LHCN-M2 (cell line): ENCODE data around the gene KIF13A. TPM values are rescaled to one million over a fixed set of nuclear protein-coding genes. Genes with fewer than 3 reads are reported as not detected.
"Not testable (repeated sequence)": the region's sequence is repeated elsewhere in the genome, so short reads cannot be mapped to it uniquely, and the experiment has no call there.

ENCODE experiments used
- DNase-seq: peaks from one replicate; pipeline ENCODE4 v3.0.0-alpha.2; 2012; ENCODE audit warnings: low read depth
- total RNA-seq: library from RNA; depleted of rRNA; stranded (reverse); fragments of >200 nt; gene quantifications from 2 replicates; pipeline ENCODE4 v1.2.3, GENCODE V29; 2014

Gene KIF13A
- total RNA-seq, 1 experiment from 2014 or later = 37.4 TPM

- no peak for DNase-seq
Observed at GRCh38 chr6:17871189-17871519, 116.3 kb downstream of the KIF13A start.

GRCh38 chr6:17870300-17871188 lies 116.9 kb downstream of the KIF13A start:
- DNase-seq = no peak

DNA sequence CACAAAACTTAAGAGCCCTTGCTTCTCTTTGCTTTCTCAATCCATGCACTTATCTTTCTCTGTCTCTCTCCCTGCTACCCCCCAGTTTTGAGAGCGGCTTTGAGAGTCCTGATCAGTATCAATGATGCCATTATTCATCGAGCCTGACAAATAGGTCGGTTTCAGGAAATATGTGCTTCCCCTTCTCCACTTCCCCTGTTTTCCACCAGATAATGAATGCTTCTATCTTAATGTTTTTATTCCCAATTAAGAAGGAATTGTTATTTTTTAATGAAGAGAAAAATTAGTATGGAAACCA lies 117.7 kb downstream of the KIF13A start:
- no peak for DNase-seq

- peak; percentile 94 for DNase-seq
Observed at GRCh38 chr6:17869010-17869752, 118.3 kb downstream of the KIF13A start.

GRCh38 chr6:17867880-17868279 lies 119.6 kb downstream of the KIF13A start:
- peak; percentile 88 for DNase-seq

DNA sequence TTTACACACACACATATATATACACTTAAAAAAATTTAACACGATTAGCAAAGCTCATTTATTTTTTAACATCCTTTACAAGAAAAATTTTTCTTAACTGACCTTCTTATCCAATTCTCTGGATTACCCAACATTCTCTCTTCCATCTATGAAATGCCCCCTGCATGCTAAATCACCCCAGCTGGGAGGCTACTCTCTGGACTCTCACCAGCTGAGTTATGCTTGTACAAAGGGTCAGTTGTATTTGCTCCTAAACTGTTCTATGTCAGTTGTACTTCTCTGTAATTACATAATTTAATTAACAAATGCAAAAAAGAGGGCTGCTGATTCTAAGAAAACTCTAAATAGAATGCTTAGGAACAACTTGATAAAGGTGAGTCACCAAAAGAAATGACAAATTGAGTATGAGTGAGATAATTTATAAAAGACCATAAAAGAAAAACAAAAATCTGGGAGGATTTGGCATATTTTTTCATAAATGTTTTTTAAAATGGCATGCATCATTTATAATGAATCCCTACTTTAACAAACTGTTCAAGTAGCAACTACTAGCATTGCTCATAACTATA lies 120.5 kb downstream of the KIF13A start:
- DNase-seq = no peak

- DNase-seq = peak; percentile 97
Observed at GRCh38 chr6:17865798-17866725, 121.4 kb downstream of the KIF13A start.

- no peak for DNase-seq
Observed at GRCh38 chr6:17865243-17865642, 122.2 kb downstream of the KIF13A start.

- peak; percentile 88 for DNase-seq
Observed at GRCh38 chr6:17863901-17864754, 123.3 kb downstream of the KIF13A start.

DNA sequence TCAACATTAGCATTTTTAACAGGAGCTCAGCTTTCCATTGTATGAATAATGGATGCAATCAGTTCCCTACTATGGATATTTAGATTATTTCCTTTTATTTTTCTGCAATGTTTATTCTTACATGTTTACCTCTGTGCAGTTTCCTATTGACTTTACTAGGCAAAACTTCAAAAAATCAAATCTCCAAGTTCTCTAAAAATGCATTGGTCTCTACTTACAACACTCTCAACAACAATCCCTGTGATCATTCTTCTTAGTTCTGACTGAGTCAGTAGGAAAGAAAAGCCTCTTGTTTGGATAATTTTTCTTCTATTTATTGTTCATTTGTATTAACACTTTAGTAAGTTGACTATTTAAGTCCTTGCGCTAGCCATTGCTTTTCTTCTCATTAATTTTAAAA lies 126.1 kb downstream of the KIF13A start:
- no peak for DNase-seq

GRCh38 chr6:17859846-17860245 lies 127.6 kb downstream of the KIF13A start:
- no peak for DNase-seq

GRCh38 chr6:17858584-17858983 lies 128.9 kb downstream of the KIF13A start:
- DNase-seq = no peak

- not testable (repeated sequence) for DNase-seq
Observed at GRCh38 chr6:17857188-17857587, 130.2 kb downstream of the KIF13A start.

DNA sequence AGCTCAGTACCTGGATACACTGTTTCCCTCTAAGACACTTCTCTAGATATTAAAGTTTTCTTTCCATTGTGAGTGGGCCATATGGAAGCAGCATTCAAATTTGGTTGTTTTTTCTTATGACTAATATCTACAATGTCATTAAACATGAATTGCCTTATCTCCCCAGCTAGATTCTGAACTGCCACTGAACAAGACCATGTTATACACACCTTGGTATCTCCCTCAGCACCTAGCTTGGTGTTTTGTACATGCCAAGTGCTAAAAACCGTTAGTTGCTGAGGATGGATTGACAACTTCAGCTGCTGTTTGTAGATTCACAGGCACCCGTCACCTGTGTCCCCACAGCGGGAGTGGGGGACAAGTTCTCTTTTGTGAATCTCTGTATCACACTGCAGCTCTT lies 131.1 kb downstream of the KIF13A start:
- no peak for DNase-seq

DNA sequence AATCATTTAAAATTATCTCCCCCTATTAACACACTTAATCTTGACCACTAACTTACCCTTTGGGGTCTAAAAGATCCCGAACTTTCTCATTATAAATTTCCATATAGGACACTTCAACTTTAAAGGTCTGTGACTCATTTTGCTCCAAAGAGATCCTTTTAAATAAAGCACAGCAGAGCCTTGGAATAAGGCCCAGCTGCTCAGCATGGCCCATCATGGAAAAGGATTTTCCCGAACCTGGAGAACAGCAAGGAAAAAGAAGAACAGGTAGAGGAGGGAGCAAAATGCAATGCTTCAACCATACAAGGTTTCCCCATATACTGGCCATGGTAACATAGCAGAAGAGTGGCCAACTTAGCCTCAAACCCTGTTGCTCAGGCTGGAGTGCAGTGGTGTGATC lies 132.1 kb downstream of the KIF13A start:
- DNase-seq = no peak

- no peak for DNase-seq
Observed at GRCh38 chr6:17853533-17853932, 133.9 kb downstream of the KIF13A start.

DNA sequence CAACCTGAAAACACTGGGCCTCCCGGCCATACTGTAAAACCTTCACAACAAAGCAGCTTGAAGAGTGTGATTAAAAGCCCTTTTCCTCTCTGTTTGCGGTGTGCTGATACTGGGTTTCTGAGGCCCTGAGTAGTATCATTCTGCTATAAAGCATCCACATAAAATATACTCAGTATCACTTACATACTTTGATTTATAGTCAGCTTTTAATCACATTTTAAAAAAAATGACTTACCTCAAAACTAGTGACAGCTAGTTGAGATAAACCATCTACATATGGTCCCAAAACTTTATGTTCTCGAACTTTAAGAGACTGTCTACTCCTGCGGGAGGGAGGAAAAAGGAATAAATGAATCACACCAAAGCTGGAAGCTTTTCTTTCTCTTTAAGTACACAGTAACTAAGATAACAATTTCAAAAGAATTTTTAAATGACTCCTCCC lies 135.7 kb downstream of the KIF13A start:
- DNase-seq = no peak

DNA sequence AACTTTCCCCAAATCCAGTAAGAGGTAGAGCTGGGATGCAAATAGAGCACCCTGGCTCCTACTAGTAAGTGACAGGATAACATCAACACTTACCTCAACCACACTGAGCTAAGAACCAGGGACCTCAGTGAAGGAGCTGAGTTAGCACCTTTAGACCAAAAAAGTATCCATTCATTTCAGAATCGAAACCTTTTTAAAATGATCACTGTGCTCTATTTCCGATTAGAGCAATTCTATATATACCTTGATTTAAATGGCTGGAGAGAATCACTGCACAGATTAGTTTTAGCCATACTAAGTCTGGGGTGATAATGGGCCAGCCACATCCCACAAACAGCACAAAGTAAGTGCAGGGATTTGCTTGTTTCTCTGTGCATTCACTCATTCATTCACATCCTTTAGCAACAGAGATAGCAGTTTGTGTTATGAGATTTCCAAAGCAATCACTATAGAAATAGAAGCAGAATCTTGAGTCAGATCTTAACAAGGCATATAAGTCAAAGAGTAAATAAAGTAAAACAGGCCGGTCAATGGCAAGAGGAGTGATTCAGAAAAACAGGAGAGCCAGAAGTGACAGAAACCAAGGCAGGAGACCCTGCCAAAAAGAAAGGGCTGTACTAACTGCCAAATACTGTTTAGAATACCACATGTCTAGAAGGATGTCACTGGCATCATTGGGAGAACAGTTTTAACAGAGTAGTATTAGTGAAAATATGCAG lies 136.3 kb downstream of the KIF13A start:
- no peak for DNase-seq

GRCh38 chr6:17850281-17850680 lies 137.2 kb downstream of the KIF13A start:
- no peak for DNase-seq

- no peak for DNase-seq
Observed at GRCh38 chr6:17847203-17847760, 140.2 kb downstream of the KIF13A start.
